OCI-LY7 (cell line): ENCODE measurements around the gene PBX1. TPM values are rescaled to one million over a fixed set of nuclear protein-coding genes. Genes with fewer than 3 reads are reported as not detected.

Source experiments
- BruUV-seq: library from RNA; stranded (reverse); fragments of 400-500 nt; replicated peaks from 2 replicates; lab custom pipeline; 2021; lab: Mats Ljungman, UMichigan
- CTCF ChIA-PET: fragments of 300-600 bp; sonication (Branson Sonifier 250); formaldehyde crosslinking; loops from one replicate; lab custom pipeline; 2022; ENCODE audit warnings: antibody characterized with exemption; ENCODE audit not compliant: unreplicated experiment; lab: Charles Lee
- POLR2A ChIA-PET: fragments of 300-600 bp; sonication (Branson Sonifier 250); formaldehyde crosslinking; loops from one replicate; lab custom pipeline; 2022; ENCODE audit warnings: antibody characterized with exemption; lab: Charles Lee
- DNase-seq: peaks from one replicate; pipeline ENCODE4 v3.0.0-alpha.2; 2015; ENCODE audit warnings: low spot score
- H2AFZ ChIP-seq: fragments of 200-600 bp; sonication (generic), shearing (Covaris generic); 2 replicates; pipeline ENCODE4 v1.6.1; 2014; ENCODE audit warnings: mild to moderate bottlenecking, antibody characterized with exemption, low read length, moderate library complexity
- H3K27ac ChIP-seq: fragments of 200-600 bp; sonication (generic); 2 replicates; pipeline ENCODE4 v1.5.1; 2014; ENCODE audit warnings: mixed run types, low read depth, mild to moderate bottlenecking, moderate library complexity, low read length, inconsistent platforms; ENCODE audit not compliant: poor library complexity, severe bottlenecking
- H3K36me3 ChIP-seq: fragments of 200-600 bp; sonication (generic); 2 replicates; pipeline ENCODE4 v1.6.1; 2014; ENCODE audit warnings: mild to moderate bottlenecking, antibody characterized with exemption, low read length, moderate library complexity, mixed read lengths; ENCODE audit not compliant: insufficient read depth
- H3K4me1 ChIP-seq: fragments of 200-600 bp; sonication (generic); 2 replicates; pipeline ENCODE4 v1.5.1; 2014; ENCODE audit warnings: mild to moderate bottlenecking, low read length; ENCODE audit not compliant: insufficient read depth, poor library complexity, severe bottlenecking
- H3K4me2 ChIP-seq: fragments of 200-600 bp; sonication (generic); 2 replicates; pipeline ENCODE4 v1.6.1; 2014; ENCODE audit warnings: mild to moderate bottlenecking, low read length
- H3K4me3 ChIP-seq: fragments of 200-600 bp; sonication (generic); 2 replicates; pipeline ENCODE4 v1.5.1; 2014; ENCODE audit warnings: mild to moderate bottlenecking, low read depth, low read length; ENCODE audit not compliant: poor library complexity, severe bottlenecking
- H3K79me2 ChIP-seq: fragments of 200-600 bp; sonication (generic); 2 replicates; pipeline ENCODE4 v1.6.1; 2016; ENCODE audit warnings: low read depth, mild to moderate bottlenecking, low read length, moderate library complexity, mixed read lengths; ENCODE audit not compliant: insufficient read depth
- H3K9me2 ChIP-seq: fragments of 200-600 bp; sonication (generic); 2 replicates; pipeline ENCODE4 v1.6.1; 2016; ENCODE audit warnings: mild to moderate bottlenecking, low read length, mixed read lengths; ENCODE audit not compliant: insufficient read depth
- H3K9me3 ChIP-seq: fragments of 200-600 bp; sonication (generic); 2 replicates; pipeline ENCODE4 v1.6.1; 2014; ENCODE audit warnings: mild to moderate bottlenecking, mixed run types, low read length, mixed read lengths
- H4K20me1 ChIP-seq: fragments of 200-600 bp; sonication (generic); 2 replicates; pipeline ENCODE4 v1.6.1; 2014; ENCODE audit warnings: mild to moderate bottlenecking, antibody characterized with exemption, low read length, moderate library complexity, mixed read lengths; ENCODE audit not compliant: insufficient read depth
- CTCF ChIP-seq: fragments of 200-600 bp; sonication (generic); conservative IDR thresholded peaks from 2 replicates; pipeline ENCODE4 v1.5.1; 2014; ENCODE audit warnings: mild to moderate bottlenecking, antibody characterized with exemption, low read length, moderate library complexity, mixed read lengths
- EZH2phosphoT487 ChIP-seq: fragments of 200-600 bp; sonication (generic); IDR thresholded peaks from 2 replicates; pipeline ENCODE4 v1.6.1; 2018; ENCODE audit warnings: low read depth, borderline replicate concordance, mild to moderate bottlenecking, mixed run types, antibody characterized with exemption, low read length, moderate library complexity, mixed read lengths
- intact Hi-C: fragments of 100-400 bp; cut with micrococcal nuclease; formaldehyde crosslinking; loops from one replicate; pipeline ENCODE4 v1.10.0; 2022; ENCODE audit not compliant: unreplicated experiment
- total RNA-seq, 2 experiments: library from RNA; depleted of rRNA in 1 of 2; stranded (reverse); fragments of >200 nt in 1 of 2; shearing (Covaris generic) in 1 of 2; gene quantifications; 2 replicates each; pipeline ENCODE4 v1.2.3, GENCODE V29; 2014 to 2022

PBX1 gene
- total RNA-seq, 2 experiments from 2014 or later, result not detected

- no peaks in the 10 kb centered on the region for H3K79me2 ChIP-seq
- no peak overlapping the region for H2AFZ ChIP-seq
- no peak overlapping the region for H3K4me2 ChIP-seq
- no peaks in the 10 kb centered on the region for H3K36me3 ChIP-seq
- no peaks in the 10 kb centered on the region for H3K4me1 ChIP-seq
- intact Hi-C loops, result no loop called here
- TF ChIP-seq EZH2phosphoT487 (no peak), CTCF (no peak)
- no peaks in the 10 kb centered on the region for H4K20me1 ChIP-seq
- H3K4me3 ChIP-seq, result no peak overlapping the region
- ChIA-PET POLR2A (no interaction called here), CTCF (no interaction called here)
- no TSS peak for BruUV-seq
- no peak overlapping the region for H3K27ac ChIP-seq
- DNase-seq, result no peak
- no peaks in the 10 kb centered on the region for H3K9me2 ChIP-seq
- no peaks in the 10 kb centered on the region for H3K9me3 ChIP-seq
Observed at GRCh38 chr1:164590592-164590991, 31.6 kb downstream of the PBX1 start.

GRCh38 chr1:164591858-164592257 is 32.9 kb downstream of the PBX1 start:
- Histone ChIP-seq H3K9me2 (no peaks in the 10 kb centered on the region), H3K9me3 (no peaks in the 10 kb centered on the region), H4K20me1 (no peaks in the 10 kb centered on the region), H3K36me3 (no peaks in the 10 kb centered on the region), H3K4me1 (no peaks in the 10 kb centered on the region), H3K79me2 (no peaks in the 10 kb centered on the region), H3K4me3 (no peak overlapping the region), H3K4me2 (no peak overlapping the region), H2AFZ (no peak overlapping the region), H3K27ac (no peak overlapping the region)
- no peak for DNase-seq
- ChIA-PET POLR2A (no interaction called here), CTCF (no interaction called here)
- TF ChIP-seq EZH2phosphoT487, result no peak
- no peak for TF ChIP-seq CTCF
- no TSS peak for BruUV-seq
- intact Hi-C loops, result no loop called here

DNA sequence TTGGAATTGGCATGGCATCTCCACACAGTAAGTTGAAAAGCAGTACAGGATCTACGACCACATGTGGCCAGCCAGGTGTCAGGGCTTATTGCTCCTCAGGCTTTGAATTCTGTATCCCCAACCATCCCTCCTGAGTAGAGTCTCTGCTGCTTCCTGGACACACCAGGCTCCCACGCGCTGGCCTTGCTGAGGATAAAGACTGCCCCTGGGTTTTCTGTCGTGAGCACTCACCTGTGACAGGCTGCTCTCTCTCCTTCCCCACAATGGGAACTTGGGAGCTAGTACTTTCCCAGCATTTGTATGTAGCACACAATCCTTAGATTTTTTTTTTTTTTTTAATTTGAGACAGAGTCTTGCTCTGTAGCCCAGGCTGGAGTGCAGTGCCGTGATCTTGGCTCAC is 33.6 kb downstream of the PBX1 start:
- POLR2A ChIA-PET, result no interaction called here
- intact Hi-C loops, result no loop called here

More for the DNA sequence above, 33.6 kb downstream of the PBX1 start:
- H3K9me3 ChIP-seq, result no peaks in the 10 kb centered on the region
- no peaks in the 10 kb centered on the region for H3K9me2 ChIP-seq
- no peaks in the 10 kb centered on the region for H3K79me2 ChIP-seq
- H4K20me1 ChIP-seq, result no peaks in the 10 kb centered on the region
- no TSS peak for BruUV-seq
- no peak overlapping the region for H2AFZ ChIP-seq
- no peaks in the 10 kb centered on the region for H3K4me1 ChIP-seq
- H3K27ac ChIP-seq, result no peak overlapping the region
- CTCF ChIA-PET, result no interaction called here
- no peak overlapping the region for H3K4me3 ChIP-seq
- no peaks in the 10 kb centered on the region for H3K36me3 ChIP-seq
- DNase-seq, result no peak
- no peak for TF ChIP-seq CTCF
- no peak for TF ChIP-seq EZH2phosphoT487
- H3K4me2 ChIP-seq, result no peak overlapping the region
